NCI-H2196 treated with DMSO at 0.1 percent for 48 hours (cell line): ENCODE measurements around the gene AMZ1.
"Not testable (repeated sequence)": the region's sequence is repeated elsewhere in the genome, so short reads cannot be mapped to it uniquely, and the experiment has no call there.

Experiments
- DNase-seq: peaks from one replicate; lab custom pipeline; 2025; ENCODE audit not compliant: unreplicated experiment; lab: John Stamatoyannopoulos, UW

Gene AMZ1

DNA sequence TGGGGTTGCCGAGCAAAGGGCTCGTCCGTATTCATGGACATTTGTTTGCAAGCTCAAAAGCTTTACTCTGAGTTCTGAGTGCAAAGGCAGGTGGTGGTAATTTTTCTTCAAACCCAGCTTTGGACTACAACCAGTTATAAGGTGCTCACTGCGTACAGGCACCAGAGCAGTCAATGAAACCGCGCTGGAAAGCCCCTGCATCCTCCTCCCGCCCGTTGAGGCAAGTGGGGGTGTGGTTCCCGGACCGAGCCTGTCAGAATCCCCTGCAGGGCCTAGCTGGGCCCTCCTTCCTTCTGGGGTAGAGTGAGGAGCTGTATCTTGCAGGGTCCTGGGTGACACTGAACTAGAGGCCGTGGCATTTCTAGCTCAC lies 22.3 kb downstream of the AMZ1 start:
- no peak for DNase-seq

DNA sequence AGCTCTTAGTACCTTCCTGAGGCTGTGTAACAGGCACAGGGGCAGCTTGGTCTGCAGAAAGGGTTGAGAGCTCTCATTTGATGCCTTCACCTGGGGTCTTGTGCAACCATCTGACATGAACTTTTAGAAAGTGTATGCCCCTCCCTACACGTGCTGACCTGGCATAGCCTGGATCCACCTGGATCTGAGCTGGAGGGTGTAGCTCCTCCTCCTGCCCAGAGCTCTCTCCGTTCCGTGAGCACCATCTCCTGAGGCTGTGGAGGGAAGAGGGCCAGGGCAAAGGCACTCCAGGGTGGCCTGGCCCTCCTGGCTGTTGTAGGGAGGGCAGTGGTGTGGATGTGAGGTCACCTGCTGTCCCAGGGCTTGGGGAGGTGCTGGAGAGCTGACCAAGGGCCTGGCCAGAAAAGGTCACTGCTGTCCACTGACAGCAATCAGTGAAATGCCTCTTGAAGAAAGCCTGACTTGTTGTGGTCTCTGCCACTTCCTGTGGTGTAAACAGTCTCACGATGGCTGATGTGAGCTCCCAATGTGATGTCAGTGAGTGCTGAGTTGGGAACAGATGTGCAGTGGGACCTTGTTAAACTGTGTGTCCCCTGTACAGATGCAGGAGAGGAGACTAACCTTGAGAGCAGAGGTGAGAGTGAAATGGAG lies 23.0 kb downstream of the AMZ1 start:
- no peak for DNase-seq

DNA sequence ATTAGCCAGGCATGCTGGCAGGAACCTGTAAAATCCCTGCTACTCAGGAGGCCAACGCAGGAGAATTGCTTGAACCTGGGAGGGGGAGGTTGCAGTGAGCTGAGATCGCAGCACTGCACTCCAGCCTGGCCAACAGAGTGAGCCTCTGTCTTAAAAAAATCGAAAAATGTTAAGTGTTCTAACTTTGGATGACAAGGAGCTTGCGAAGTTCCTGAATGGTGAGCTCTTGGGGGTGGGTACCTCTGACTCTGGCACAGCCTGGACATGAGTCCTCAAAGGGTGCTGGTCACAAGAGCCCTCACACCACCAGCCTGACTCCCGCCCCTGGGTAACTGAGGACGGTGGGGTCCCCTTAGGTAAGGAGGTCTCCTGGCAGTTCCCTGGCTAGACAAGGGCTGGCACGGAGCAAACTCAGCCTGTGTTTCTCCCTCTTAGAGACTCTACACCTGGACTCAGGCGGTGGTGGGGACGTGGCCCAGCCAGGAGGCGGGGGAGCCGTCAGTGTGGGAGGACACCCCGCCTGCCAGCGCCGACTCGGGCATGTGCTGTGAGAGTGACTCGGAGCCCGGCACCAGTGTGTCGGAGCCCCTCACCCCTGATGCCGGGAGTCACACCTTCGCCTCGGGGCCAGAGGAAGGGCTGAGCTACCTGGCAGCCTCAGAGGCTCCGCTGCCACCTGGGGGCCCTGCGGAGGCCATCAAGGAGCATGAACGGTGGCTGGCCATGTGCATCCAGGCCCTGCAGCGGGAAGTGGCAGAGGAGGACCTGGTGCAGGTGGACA lies 24.1 kb downstream of the AMZ1 start:
- no peak for DNase-seq

DNA sequence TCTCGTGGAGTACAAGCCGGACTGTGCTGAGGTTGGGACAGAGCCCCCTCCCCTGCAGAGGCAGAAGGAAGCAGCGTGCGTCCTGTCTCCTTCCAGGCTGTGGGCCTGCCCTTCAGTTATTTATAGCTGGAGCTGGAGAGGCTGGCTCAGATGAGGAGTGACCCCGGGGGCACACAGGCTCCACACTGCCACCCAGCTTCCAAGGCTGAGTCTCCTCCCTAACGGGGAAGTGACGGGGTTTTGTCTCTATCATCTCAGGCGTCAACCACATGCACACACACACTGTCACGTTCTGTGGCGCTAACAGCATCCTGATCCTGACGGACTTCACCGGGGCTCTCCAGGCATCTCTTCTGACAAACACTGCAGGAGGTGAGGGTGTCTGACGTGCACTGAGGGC lies 25.4 kb downstream of the AMZ1 start:
- no peak for DNase-seq

GRCh38 chr7:2713978-2714377 lies 26.0 kb downstream of the AMZ1 start:
- DNase-seq: no peak

DNA sequence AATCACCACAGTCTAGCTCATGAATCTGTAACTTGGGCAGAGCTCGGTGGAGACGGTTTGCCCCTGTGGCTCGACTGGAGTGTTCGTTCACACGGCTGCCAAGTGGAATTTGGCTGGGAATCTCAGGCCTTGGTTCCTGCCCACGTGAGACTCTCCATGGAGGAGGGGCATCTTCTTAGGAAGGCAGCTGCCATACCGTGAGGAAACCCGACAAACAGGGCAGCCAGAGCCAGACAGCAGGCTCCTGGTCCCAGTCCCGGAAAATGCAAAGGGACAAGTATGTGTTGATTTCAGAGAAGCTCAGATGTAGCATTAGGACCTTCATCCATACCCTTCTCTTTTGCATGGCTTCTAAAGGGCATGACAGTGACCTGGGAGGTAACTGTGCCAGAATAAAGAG lies 26.6 kb downstream of the AMZ1 start:
- no peak for DNase-seq

GRCh38 chr7:2715341-2716231 lies 27.6 kb downstream of the AMZ1 start:
- no peak for DNase-seq

- no peak for DNase-seq
Observed at GRCh38 chr7:2716488-2716887, 28.5 kb downstream of the AMZ1 start.

DNA sequence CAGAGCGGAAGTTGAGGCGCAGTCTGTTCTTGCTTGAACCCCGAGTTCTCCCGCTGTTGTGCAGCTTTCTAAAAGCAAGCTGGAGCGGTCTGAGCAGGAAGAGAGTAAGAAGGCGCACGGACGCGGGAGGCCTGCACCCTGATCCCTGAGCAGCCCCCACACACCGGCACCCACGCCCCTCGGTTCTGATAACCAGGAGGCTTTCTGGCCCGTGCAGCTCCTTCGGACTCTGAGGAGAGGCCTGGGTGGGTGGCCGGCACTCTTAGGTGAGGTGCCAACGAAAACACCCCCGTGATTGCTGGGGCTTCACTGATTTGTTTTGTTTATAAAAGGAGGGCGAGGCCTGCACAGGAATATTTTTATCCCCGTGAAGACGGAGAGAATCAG lies 28.9 kb downstream of the AMZ1 start:
- no peak for DNase-seq

DNA sequence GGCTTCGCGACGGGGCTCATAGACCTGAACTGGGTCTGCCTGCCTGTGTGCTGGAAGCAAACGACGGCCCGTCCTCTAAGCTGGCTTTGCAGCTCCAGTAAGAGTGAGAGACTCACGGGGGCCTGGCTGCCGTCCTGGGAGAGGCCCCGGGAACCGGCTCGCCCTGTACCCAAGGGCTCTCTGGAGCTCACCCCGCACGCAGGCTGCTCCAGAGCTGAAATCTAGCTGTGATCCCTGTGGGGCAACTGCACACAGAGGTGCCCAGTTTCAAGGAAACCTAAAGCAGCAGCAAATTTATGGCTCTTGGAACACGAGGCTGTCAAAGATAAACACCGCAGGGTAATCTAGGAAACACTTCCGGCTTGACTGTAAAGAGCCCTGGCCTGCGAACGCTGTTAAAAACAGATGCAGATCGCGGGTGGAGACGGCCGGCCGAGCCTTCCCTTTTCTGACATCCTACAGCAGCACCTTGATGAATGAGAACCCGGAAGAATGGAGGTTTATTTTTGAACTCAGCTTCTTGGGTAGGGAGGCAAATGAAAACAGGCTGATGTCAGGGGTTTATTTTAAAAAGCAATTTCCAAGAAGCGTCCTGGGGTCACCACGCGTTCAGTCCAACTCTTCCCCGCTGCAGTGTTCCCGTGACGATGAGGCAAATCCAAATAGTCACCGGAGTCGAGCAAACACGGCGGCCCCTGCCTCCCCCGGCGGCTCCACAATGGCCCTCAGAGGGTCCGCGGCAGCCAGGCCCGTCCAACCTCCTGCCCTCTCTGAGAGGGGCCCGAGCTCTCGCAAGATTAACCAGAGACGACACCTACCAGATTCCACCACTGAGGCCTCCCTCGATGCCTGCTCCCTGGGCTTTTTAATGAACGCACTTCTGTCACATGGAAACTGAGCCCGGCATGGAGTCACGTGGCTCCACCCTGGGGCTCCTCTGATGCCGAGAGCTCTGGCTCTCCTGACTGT lies 29.6 kb downstream of the AMZ1 start:
- no peak for DNase-seq

DNA sequence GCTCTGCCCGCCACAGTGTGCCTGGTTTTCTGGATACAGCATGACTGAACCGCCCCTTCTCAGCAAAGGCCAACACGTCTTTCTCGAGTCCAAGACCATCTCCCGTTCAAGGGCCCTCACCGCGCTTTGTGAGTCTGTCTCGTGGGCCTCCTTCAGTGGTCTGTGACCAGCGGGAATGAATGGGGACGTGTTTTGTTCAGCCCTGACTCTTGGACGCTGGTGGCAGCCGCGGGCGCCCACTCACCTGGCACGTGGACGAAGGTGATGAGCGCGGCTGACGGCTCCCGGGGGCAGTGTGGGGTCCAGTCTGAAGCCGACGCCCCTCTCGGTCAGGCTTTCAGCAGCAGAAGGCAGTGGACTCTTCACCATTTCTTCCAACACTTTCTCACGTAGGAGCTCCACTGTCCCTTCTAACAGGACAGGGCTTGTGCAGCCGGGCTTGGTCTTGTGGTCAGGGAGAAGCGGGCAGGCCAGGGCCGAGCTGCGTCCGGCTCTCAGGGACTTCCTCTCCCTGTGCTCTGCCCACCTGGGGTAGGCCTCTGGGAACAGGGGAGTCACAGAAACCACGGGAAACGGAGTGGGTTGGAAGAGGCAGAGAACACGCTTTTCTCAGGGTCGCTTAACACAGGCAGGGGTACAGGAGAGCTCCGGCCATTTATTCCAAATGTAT lies 30.4 kb downstream of the AMZ1 start:
- DNase-seq: no peak

DNA sequence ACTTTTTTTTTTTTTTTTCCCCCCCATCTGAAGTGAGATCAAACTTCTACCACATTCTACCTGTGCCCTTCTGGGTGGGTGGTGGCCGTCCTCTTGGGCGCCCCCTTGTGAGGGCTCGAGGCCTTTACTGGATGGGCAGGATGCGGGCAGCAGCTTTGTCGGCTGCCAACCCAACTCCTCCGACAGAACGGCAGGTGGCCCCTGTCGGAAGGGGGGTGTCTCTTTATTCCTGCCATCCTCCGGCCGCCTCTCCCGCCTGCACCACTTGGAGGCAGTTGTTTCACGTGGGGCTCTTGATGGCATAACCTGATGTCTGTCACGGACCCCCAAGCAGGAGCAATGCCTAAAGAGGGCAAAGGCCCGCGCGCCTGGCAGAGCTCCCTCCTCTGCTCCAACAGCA lies 31.0 kb downstream of the AMZ1 start:
- DNase-seq: no peak

DNA sequence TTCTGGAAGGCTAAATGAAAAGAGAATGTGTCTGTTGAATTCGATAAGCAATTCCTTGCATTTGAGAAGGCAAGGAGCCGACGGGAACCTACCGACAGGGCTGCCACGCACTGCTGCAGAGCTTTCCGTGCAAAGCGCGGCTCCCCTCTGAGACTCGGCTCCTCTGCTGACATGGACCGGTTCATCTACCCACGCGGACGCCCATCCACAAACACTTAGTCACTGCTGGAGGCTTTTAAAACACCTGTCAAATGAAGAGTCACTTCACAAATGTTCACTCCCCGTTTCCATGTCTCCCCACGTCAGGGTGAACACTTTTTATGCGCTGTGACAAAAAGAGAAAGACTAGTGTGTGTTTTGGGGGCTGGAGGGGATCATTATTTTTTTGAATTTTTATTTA lies 32.0 kb downstream of the AMZ1 start:
- DNase-seq: no peak

DNA sequence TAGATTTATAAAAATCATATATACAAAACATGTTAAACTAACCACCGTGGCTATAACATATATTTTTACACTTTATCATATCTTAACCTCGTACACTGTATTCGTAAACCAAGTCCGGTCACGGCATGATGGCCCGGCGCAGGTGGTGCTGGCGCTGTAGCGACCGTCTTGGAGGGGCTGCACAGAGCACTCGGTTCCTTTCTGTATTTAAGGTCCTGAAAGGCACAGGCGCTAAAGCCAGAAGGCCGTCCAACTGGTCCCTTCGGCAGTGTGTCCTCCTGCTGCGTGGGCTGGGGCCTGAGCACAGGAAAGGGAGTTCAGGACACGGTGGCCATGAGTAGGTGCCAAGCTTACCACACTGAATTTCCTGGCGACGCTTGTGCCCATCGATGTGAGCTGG lies 33.8 kb downstream of the AMZ1 start:
- DNase-seq: no peak

- no peak for DNase-seq
Observed at GRCh38 chr7:2722591-2722990, 34.6 kb downstream of the AMZ1 start.

DNA sequence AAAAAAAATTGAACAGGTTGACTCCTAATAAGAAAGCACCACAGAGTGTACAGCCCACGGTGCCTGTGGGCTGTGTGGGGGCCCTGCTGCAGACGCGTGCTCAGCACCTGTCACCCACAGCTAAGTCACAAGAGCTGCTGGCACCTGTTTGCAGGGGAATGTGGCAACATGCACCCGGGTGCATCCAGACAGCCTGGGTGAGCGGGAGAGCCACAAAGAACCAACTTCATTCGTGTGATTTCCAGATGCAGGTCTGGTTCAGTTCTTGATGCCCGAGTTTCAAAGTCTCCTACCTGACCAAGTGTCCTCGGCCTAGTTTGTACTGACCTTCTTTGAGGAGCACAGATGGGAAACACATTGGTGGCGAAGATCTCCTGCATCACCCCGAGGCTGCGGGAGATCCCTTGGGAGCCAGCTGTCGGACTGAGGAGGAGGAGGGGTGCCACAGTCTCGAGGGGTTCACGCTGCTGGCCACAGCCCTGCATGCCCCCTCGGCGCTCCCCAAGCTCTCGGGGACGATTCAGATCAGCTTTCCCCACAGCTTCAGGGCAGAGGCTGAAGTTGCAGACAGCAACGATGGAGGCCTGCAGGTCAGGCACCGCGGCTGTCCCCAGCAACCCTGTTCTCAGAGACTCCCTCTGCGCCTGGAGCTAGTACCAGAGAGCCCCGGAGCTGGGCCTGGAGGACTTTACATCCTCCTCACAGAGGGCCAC lies 35.3 kb downstream of the AMZ1 start:
- no peak for DNase-seq

DNA sequence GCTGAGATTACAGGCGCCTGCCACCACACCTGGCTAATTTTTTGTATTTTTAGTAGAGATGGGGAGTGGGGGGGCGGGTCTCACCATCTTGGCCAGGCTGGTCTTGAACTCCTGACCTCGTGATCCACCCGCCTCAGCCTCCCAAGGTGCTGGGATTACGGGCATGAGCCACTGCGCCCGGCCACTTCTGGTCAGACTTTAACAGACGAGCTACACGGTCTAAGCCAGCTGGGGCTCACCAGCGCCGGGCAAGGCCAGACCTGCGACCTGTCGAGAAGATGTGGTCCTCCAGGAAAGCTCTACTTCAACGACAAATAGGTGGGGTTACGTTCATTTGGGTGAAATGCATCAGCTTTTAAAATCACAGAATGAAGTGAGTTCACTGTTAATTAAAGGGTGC lies 36.0 kb downstream of the AMZ1 start:
- DNase-seq: not testable (repeated sequence)

DNA sequence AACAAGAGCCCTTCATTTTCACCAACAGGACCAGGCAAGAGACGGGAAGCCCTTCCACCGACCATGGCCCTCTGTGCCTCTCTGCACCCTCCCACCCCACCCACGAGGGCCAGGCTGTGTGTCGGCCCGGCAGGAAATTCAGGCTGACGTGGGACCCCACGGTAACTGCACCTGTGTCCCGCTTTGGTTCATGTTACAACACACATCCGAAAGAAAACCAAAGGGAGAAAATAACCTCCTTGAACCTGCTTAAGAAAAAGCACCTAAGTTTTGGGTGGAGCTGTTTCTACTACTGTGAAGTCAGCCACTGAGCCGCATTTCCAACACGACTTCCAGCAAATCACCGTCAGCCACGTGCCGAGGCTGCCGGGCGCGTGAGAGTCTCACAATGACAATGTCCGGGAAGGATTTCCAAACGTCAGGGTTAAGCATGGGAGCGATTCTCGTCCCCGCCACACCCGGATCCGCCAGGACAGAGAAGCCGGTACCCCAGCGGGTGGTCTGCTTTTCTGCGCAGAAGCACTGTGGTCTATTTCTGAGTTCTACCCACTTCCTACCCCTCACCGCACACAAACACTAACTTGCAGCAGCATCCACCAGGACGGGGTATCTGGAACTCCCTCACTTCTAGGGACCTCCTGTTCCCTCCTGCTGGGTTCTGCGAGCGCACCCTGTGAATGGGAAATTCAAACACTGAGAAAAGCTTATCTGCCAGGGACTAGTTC lies 36.6 kb downstream of the AMZ1 start:
- DNase-seq: no peak
